Measurements from ENCODE around the gene DISP3. TPM values are rescaled to one million over a fixed set of nuclear protein-coding genes. Genes with fewer than 3 reads are reported as not detected.

Gene DISP3
- total and polyA plus RNA-seq, 2 of the 4 experiments (the other 2 are of a cell fraction), result 0.05 TPM; not detected in 1

- Histone ChIP-seq H2AK5ac (ENCODE audit: low read depth, low read length) (no peak overlapping the region), H3K18ac (ENCODE audit: low read depth, low read length) (no peak overlapping the region), H3K9me3 (ENCODE audit: control insufficient read depth, insufficient read depth, low read length) (no peaks in the 10 kb centered on the region), H3K4me1 (ENCODE audit: control insufficient read depth, insufficient read depth, low read length) (no peaks in the 10 kb centered on the region), H4K5ac (ENCODE audit: low read depth, low read length) (no peak overlapping the region), H2AK9ac (replicated peaks; ENCODE audit: low read depth, low read length, poor library complexity) (no peak overlapping the region), H3K27ac (ENCODE audit: insufficient read depth, low read length) (no peak overlapping the region), H3K9ac (ENCODE audit: low read depth, low read length) (no peak overlapping the region), H3K79me1 (ENCODE audit: low read depth in 1 of 2, low read length in 2 of 2) (no peaks in the 10 kb centered on the region), H4K91ac (ENCODE audit: insufficient read depth, low read depth, low read length) (no peak overlapping the region), H2BK20ac (ENCODE audit: low read depth, low read length) (no peak overlapping the region), H3K4me3 (ENCODE audit: insufficient read depth, low read depth, low read length) (no peak overlapping the region), H4K8ac (ENCODE audit: low read depth in 2 of 2, low read length in 2 of 2) (no peak overlapping the region), H3K9me1 (ENCODE audit: insufficient read depth, low read length) (no peaks in the 10 kb centered on the region), H2BK15ac (ENCODE audit: low read depth, low read length) (no peak overlapping the region), H3K4me2 (ENCODE audit: low read depth, low read length) (no peak overlapping the region), H3K4ac (ENCODE audit: low read depth, low read length) (no peak overlapping the region), H2AFZ (replicated peaks; ENCODE audit: low read length, poor library complexity) (no peak overlapping the region), H2BK120ac (ENCODE audit: low read depth, low read length) (no peak overlapping the region), H3K27me3 (ENCODE audit: control insufficient read depth, insufficient read depth, low read length) (no peaks in the 10 kb centered on the region; the same call in none of the 2 replicates), H3K14ac (replicated peaks; ENCODE audit: low read depth, low read length) (no peak overlapping the region), H3K56ac (ENCODE audit: extremely low read depth, insufficient read depth, low read length) (no peak overlapping the region), H2BK5ac (ENCODE audit: low read depth, low read length, poor library complexity, severe bottlenecking) (no peak overlapping the region), H3K23ac (ENCODE audit: low read depth, low read length) (no peak overlapping the region), H3K36me3 (ENCODE audit: control insufficient read depth, insufficient read depth, low read length) (no peaks in the 10 kb centered on the region), H4K20me1 (ENCODE audit: insufficient read depth, low read length) (no peaks in the 10 kb centered on the region)
- BruUV-seq (replicated peaks), result no TSS peak
- TF ChIP-seq MAFK (IDR thresholded peaks at IDR 0.05; ENCODE audit: low read depth, low read length), result no peak
- no peak for TF ChIP-seq SMC3 (IDR thresholded peaks at IDR 0.05; ENCODE audit: low read depth, low read length)
- TF ChIP-seq CEBPB (IDR thresholded peaks at IDR 0.05; ENCODE audit: low read depth, low read length), result no peak
- ChIA-PET CTCF (no interaction called here), POLR2A (ENCODE audit: unreplicated experiment) (no interaction called here)
- no CpG with 5 or more reads among the region's 7 CpGs for WGBS, 2 experiments (ENCODE audit: extremely low coverage in 2 of 2, insufficient read length in 1 of 2)
- no peak for DNase-seq
- dilution Hi-C loops (cut with HindIII; ENCODE audit: low sequenced_read_pairs, unreplicated experiment) (no loop called here), intact Hi-C loops (cut with micrococcal nuclease) (no loop called here), in situ Hi-C loops (cut with MboI; ENCODE audit: low sequenced_read_pairs) (no loop called here)
- no peak for ATAC-seq (ENCODE audit: low read depth)
Measured at GRCh38 chr1:11578004-11578403, 99.0 kb downstream of the DISP3 start.

All from IMR-90 (cell line).